Nephron (organoid): ENCODE measurements around the gene HSPH1.

Source experiments
- H3K27ac Mint-ChIP-seq, 3 experiments: 2 replicates each; pipeline ENCODE4 v1.8.0; 2020; ENCODE audit warnings: mixed read lengths in 3 of 3, mild to moderate bottlenecking in 2 of 3, moderate library complexity in 1 of 3
- H3K27me3 Mint-ChIP-seq: 2 replicates; pipeline ENCODE4 v1.8.0; 2021; ENCODE audit warnings: low read depth, mild to moderate bottlenecking, moderate library complexity, mixed read lengths
- H3K36me3 Mint-ChIP-seq: 2 replicates; pipeline ENCODE4 v1.8.0; 2020; ENCODE audit warnings: low read depth, mixed read lengths
- H3K4me1 Mint-ChIP-seq: 2 replicates; pipeline ENCODE4 v1.8.0; 2020; ENCODE audit warnings: mixed read lengths
- H3K4me3 Mint-ChIP-seq, 3 experiments: 2 replicates each; pipeline ENCODE4 v1.8.0; 2020; ENCODE audit warnings: mild to moderate bottlenecking in 3 of 3, mixed read lengths in 3 of 3, moderate library complexity in 2 of 3
- H3K9me3 Mint-ChIP-seq: 2 replicates; pipeline ENCODE4 v1.8.0; 2020; ENCODE audit warnings: mixed read lengths
- CTCF ChIP-seq, 3 experiments: fragments of 200-600 bp; sonication (generic); IDR thresholded peaks; one replicate each; pipeline ENCODE4 v1.5.0; 2021; ENCODE audit warnings: antibody characterized with exemption in 3 of 3; ENCODE audit not compliant: unreplicated experiment in 3 of 3

Gene HSPH1

GRCh38 chr13:31174018-31174417, 12.3 kb upstream of the HSPH1 start:
- peaks cover 4% of the 10 kb centered on the region for H3K27me3 Mint-ChIP-seq
- H3K9me3 Mint-ChIP-seq = peaks cover 2% of the 10 kb centered on the region
- H3K4me1 Mint-ChIP-seq = peaks cover 25% of the 10 kb centered on the region
- no peaks in the 10 kb centered on the region for H3K36me3 Mint-ChIP-seq
- peak in 2 of 3 experiments; percentile 34 to 36 for TF ChIP-seq CTCF (IDR thresholded peaks at IDR 0.05; ENCODE audit: unreplicated experiment in 3 of 3)
- peak overlapping the region; percentile 37 to 56 (median 51) for H3K27ac Mint-ChIP-seq
- H3K4me3 Mint-ChIP-seq = no peak overlapping the region

GRCh38 chr13:31172535-31172934, 10.8 kb upstream of the HSPH1 start:
- H3K36me3 Mint-ChIP-seq = no peaks in the 10 kb centered on the region
- peak overlapping the region in 1 of 3 experiments; percentile 13 for H3K27ac Mint-ChIP-seq
- H3K27me3 Mint-ChIP-seq = peaks cover 4% of the 10 kb centered on the region
- no peak overlapping the region for H3K4me3 Mint-ChIP-seq
- H3K9me3 Mint-ChIP-seq = no peaks in the 10 kb centered on the region
- no peak for TF ChIP-seq CTCF (IDR thresholded peaks at IDR 0.05; ENCODE audit: unreplicated experiment in 3 of 3)
- H3K4me1 Mint-ChIP-seq = peaks cover 32% of the 10 kb centered on the region

GRCh38 chr13:31172001-31172400, 10.3 kb upstream of the HSPH1 start:
- H3K36me3 Mint-ChIP-seq = no peaks in the 10 kb centered on the region
- no peak for TF ChIP-seq CTCF (IDR thresholded peaks at IDR 0.05; ENCODE audit: unreplicated experiment in 3 of 3)
- no peak overlapping the region for H3K4me3 Mint-ChIP-seq
- H3K9me3 Mint-ChIP-seq = no peaks in the 10 kb centered on the region
- H3K27me3 Mint-ChIP-seq = peaks cover 4% of the 10 kb centered on the region
- H3K4me1 Mint-ChIP-seq = peaks cover 28% of the 10 kb centered on the region
- no peak overlapping the region for H3K27ac Mint-ChIP-seq

- Mint-ChIP-seq H3K9me3 (no peaks in the 10 kb centered on the region), H3K4me1 (peaks cover 10% of the 10 kb centered on the region), H3K27ac (no peak overlapping the region), H3K27me3 (no peaks in the 10 kb centered on the region), H3K4me3 (no peak overlapping the region), H3K36me3 (no peaks in the 10 kb centered on the region)
- TF ChIP-seq CTCF (IDR thresholded peaks at IDR 0.05; ENCODE audit: unreplicated experiment in 3 of 3) = no peak
Observed at GRCh38 chr13:31168736-31169135, 7.0 kb upstream of the HSPH1 start.

GRCh38 chr13:31168166-31168565, 6.5 kb upstream of the HSPH1 start:
- H3K27me3 Mint-ChIP-seq = no peaks in the 10 kb centered on the region
- no peak overlapping the region for H3K4me3 Mint-ChIP-seq
- no peaks in the 10 kb centered on the region for H3K36me3 Mint-ChIP-seq
- no peak for TF ChIP-seq CTCF (IDR thresholded peaks at IDR 0.05; ENCODE audit: unreplicated experiment in 3 of 3)
- no peak overlapping the region for H3K27ac Mint-ChIP-seq
- H3K9me3 Mint-ChIP-seq = no peaks in the 10 kb centered on the region
- H3K4me1 Mint-ChIP-seq = peaks cover 14% of the 10 kb centered on the region

- H3K36me3 Mint-ChIP-seq = no peaks in the 10 kb centered on the region
- no peak overlapping the region for H3K4me3 Mint-ChIP-seq
- no peak for TF ChIP-seq CTCF (IDR thresholded peaks at IDR 0.05; ENCODE audit: unreplicated experiment in 3 of 3)
- no peaks in the 10 kb centered on the region for H3K27me3 Mint-ChIP-seq
- H3K9me3 Mint-ChIP-seq = no peaks in the 10 kb centered on the region
- no peak overlapping the region for H3K27ac Mint-ChIP-seq
- H3K4me1 Mint-ChIP-seq = peaks cover 21% of the 10 kb centered on the region
Observed at GRCh38 chr13:31167490-31167889, 5.8 kb upstream of the HSPH1 start.
